SK-N-SH (cell line): ENCODE data around the gene IDUA. TPM values are rescaled to one million over a fixed set of nuclear protein-coding genes. Genes with fewer than 3 reads are reported as not detected.

Experiments used
- CTCF ChIA-PET: fragments of 300-600, 350-600 bp; formaldehyde crosslinking; extraction: SDS; loops from one replicate; lab custom pipeline; 2021; lab: Yijun Ruan, JAX
- POLR2A ChIA-PET: fragments of 350-600 bp; sonication (Branson Sonifier 250); formaldehyde crosslinking; extraction: SDS; loops from one replicate; lab custom pipeline; 2020; ENCODE audit warnings: antibody characterized with exemption, inconsistent platforms; lab: Yijun Ruan, JAX
- DNase-seq: peaks from one replicate; pipeline ENCODE4 v3.0.0; 2012
- H2AFZ ChIP-seq: fragments of 200-600 bp; sonication (generic); 2 replicates; pipeline ENCODE4 v1.8.1; 2016; ENCODE audit warnings: antibody characterized with exemption, mild to moderate bottlenecking, low read depth
- H3F3A ChIP-seq: fragments of 200-600 bp; sonication (generic); replicated peaks from 2 replicates; pipeline ENCODE3; 2016; ENCODE audit warnings: antibody characterized with exemption, mild to moderate bottlenecking; ENCODE audit not compliant: insufficient read depth
- H3K27ac ChIP-seq, 2 experiments: fragments of 200-500 bp in 1 of 2; fragments of 200-600 bp in 1 of 2; sonication (Bioruptor generic) in 1 of 2; sonication (generic), shearing (Covaris generic) in 1 of 2; 2 replicates each; pipeline versions ENCODE4 v1.5.1 to v1.6.1; 2014 to 2016; ENCODE audit warnings: low read depth in 2 of 2, inconsistent platforms in 1 of 2, low read length in 1 of 2, mild to moderate bottlenecking in 1 of 2, mixed read lengths in 1 of 2
- H3K27me3 ChIP-seq: fragments of 200-600 bp; sonication (generic), shearing (Covaris generic); 2 replicates; pipeline ENCODE4 v1.6.1; 2016; ENCODE audit warnings: mixed run types; ENCODE audit not compliant: insufficient read depth
- H3K36me3 ChIP-seq, 2 experiments: fragments of 200-500 bp in 1 of 2; fragments of 200-600 bp in 1 of 2; sonication (Bioruptor generic) in 1 of 2; sonication (generic) in 1 of 2; replicated peaks in 1 of 2; 2 replicates each; pipeline versions ENCODE3 to v1.5.1; 2014 to 2016; ENCODE audit warnings: low read length in 1 of 2, mild to moderate bottlenecking in 1 of 2; ENCODE audit not compliant: insufficient read depth in 2 of 2, control insufficient read depth in 1 of 2
- H3K4me1 ChIP-seq, 2 experiments: fragments of 200-500 bp in 1 of 2; fragments of 200-600 bp in 1 of 2; sonication (Bioruptor generic) in 1 of 2; sonication (generic), shearing (Covaris generic) in 1 of 2; 2 replicates each; pipeline versions ENCODE4 v1.5.1 to v1.6.1; 2014 to 2016; ENCODE audit warnings: low read depth in 1 of 2, low read length in 1 of 2, mixed run types in 1 of 2; ENCODE audit not compliant: insufficient read depth in 2 of 2, control insufficient read depth in 1 of 2
- H3K4me2 ChIP-seq: fragments of 200-600 bp; sonication (generic), shearing (Covaris generic); 2 replicates; pipeline ENCODE4 v1.6.1; 2017; ENCODE audit warnings: mixed run types
- H3K4me3 ChIP-seq, 2 experiments: fragments of 200-500 bp in 1 of 2; fragments of 200-600 bp in 1 of 2; sonication (Bioruptor generic) in 1 of 2; sonication (generic), shearing (Covaris generic) in 1 of 2; 2 replicates each; pipeline versions ENCODE4 v1.5.1 to v1.8.1; 2014 to 2016; ENCODE audit warnings: low read depth in 2 of 2, inconsistent platforms in 1 of 2, low read length in 1 of 2, mild to moderate bottlenecking in 1 of 2, mixed read lengths in 1 of 2, moderate library complexity in 1 of 2
- H3K79me2 ChIP-seq: fragments of 200-600 bp; sonication (generic); 2 replicates; pipeline ENCODE4 v1.8.1; 2017; ENCODE audit warnings: mild to moderate bottlenecking; ENCODE audit not compliant: insufficient read depth
- H3K9ac ChIP-seq: fragments of 200-600 bp; sonication (generic); 2 replicates; pipeline ENCODE4 v1.6.1; 2017; ENCODE audit warnings: mixed run types
- H3K9me2 ChIP-seq: fragments of 200-600 bp; sonication (generic); 2 replicates; pipeline ENCODE4 v1.6.1; 2017; ENCODE audit warnings: mixed run types
- H3K9me3 ChIP-seq: fragments of 200-600 bp; sonication (generic); 2 replicates; pipeline ENCODE4 v1.6.1; 2017; ENCODE audit warnings: mixed run types, mild to moderate bottlenecking, moderate library complexity
- H4K20me1 ChIP-seq: fragments of 200-600 bp; sonication (generic); 2 replicates; pipeline ENCODE4 v1.6.1; 2017; ENCODE audit warnings: mild to moderate bottlenecking, mixed run types; ENCODE audit not compliant: insufficient read depth
- FOXJ3 ChIP-seq: sonication (generic); formaldehyde crosslinking; IDR thresholded peaks from 2 replicates; pipeline ENCODE4 v1.5.1; 2020; ENCODE audit warnings: mild to moderate bottlenecking, missing genetic modification reagents
- FOXM1 ChIP-seq: IDR thresholded peaks from 2 replicates; pipeline ENCODE4 v1.4.0; 2012; ENCODE audit warnings: low read depth, mild to moderate bottlenecking
- JUND ChIP-seq: IDR thresholded peaks from 2 replicates; pipeline ENCODE4 v1.4.0; 2012
- NFIC ChIP-seq: IDR thresholded peaks from 2 replicates; pipeline ENCODE4 v1.4.0; 2012; ENCODE audit warnings: borderline replicate concordance
- NRF1 ChIP-seq: IDR thresholded peaks from 2 replicates; pipeline ENCODE4 v1.6.1; 2012; ENCODE audit warnings: low read depth, mild to moderate bottlenecking, low read length
- PBX3 ChIP-seq: IDR thresholded peaks from 2 replicates; pipeline ENCODE4; 2012
- POLR2AphosphoS5 ChIP-seq: IDR thresholded peaks from 2 replicates; pipeline ENCODE4 v1.6.1; 2012; ENCODE audit warnings: low read depth, low read length
- RCOR1 ChIP-seq: fragments of 150-350 bp; IDR thresholded peaks from 2 replicates; pipeline ENCODE4 v1.6.1; 2017; ENCODE audit warnings: antibody characterized with exemption, low read length
- REST ChIP-seq: IDR thresholded peaks from 2 replicates; pipeline ENCODE4 v1.6.1; 2012; ENCODE audit warnings: mild to moderate bottlenecking, low read depth, low read length, moderate library complexity
- RFX5 ChIP-seq: IDR thresholded peaks from 2 replicates; pipeline ENCODE4 v1.6.1; 2012; ENCODE audit warnings: mild to moderate bottlenecking, improper control_type of control experiment, low read length
- RXRA ChIP-seq: IDR thresholded peaks from 2 replicates; pipeline ENCODE4 v1.4.0; 2012; ENCODE audit warnings: low read depth, mild to moderate bottlenecking, borderline replicate concordance
- TEAD4 ChIP-seq: IDR thresholded peaks from 2 replicates; pipeline ENCODE4 v1.4.0; 2012; ENCODE audit warnings: mild to moderate bottlenecking, borderline replicate concordance; ENCODE audit not compliant: insufficient read depth
- YY1 ChIP-seq: IDR thresholded peaks from 2 replicates; pipeline ENCODE4 v1.4.0; 2012; ENCODE audit warnings: low read depth, mild to moderate bottlenecking
- WGBS: methylation state at CpG from one replicate; pipeline ENCODE4 v1.1.6; 2017; ENCODE audit warnings: low lambda C conversion rate; 5-methylcytosine and 5-hydroxymethylcytosine counted together
- polyA plus RNA-seq, 3 experiments: library from polyadenylated mRNA; depleted of rRNA; stranded (reverse); fragments of >200 nt; gene quantifications; 2 replicates each; pipeline ENCODE4 v1.2.3, GENCODE V29; 2012

IDUA gene
- polyA plus RNA-seq, 1 of the 3 experiments (the other 2 are of a cell fraction) = 24.4 TPM

- no peaks in the 10 kb centered on the region for H3K36me3 ChIP-seq
- H3K9me2 ChIP-seq = no peaks in the 10 kb centered on the region
- H3K9ac ChIP-seq = no peak overlapping the region
- H3K27me3 ChIP-seq = peaks cover 49% of the 10 kb centered on the region
- no peaks in the 10 kb centered on the region for H3K79me2 ChIP-seq
- H3F3A ChIP-seq = no peaks in the 10 kb centered on the region
- TF ChIP-seq NFIC (no peak), TEAD4 (no peak), POLR2AphosphoS5 (no peak), JUND (no peak), FOXM1 (no peak), NRF1 (no peak), FOXJ3 (CRISPR knock-in tag) (no peak), YY1 (no peak), REST (no peak), RFX5 (no peak), PBX3 (no peak), RXRA (no peak), RCOR1 (no peak)
- H3K4me2 ChIP-seq = no peak overlapping the region
- no peak overlapping the region for H3K27ac ChIP-seq
- no peak overlapping the region for H3K4me3 ChIP-seq
- H2AFZ ChIP-seq = no peak overlapping the region
- no peaks in the 10 kb centered on the region for H3K9me3 ChIP-seq
- ChIA-PET POLR2A (no interaction called here), CTCF (interaction anchor here (1.1 to 2.1 kb wide), 2 partner anchors 18 kb away, joined by 6 read pairs; partner anchors contain the start of gene IDUA)
- peaks cover 0 to 6% of the 10 kb centered on the region in 2 experiments; a peak in 1 of 4 replicates for H3K4me1 ChIP-seq
- H4K20me1 ChIP-seq = no peaks in the 10 kb centered on the region
- 42% methylated on average over 15 of the region's 25 CpGs for WGBS
- no peak for DNase-seq
These were observed 18.0 kb downstream of the IDUA start for GRCh38 chr4:1004557-1005485.
